ENCODE data around the gene NRIP3. TPM values are rescaled to one million over a fixed set of nuclear protein-coding genes. Genes with fewer than 3 reads are reported as not detected.

The NRIP3 gene
- total and polyA plus RNA-seq, 9 of the 15 experiments (the other 6 are each of a cell fraction or from before 2014, with no cell fraction given): 4.4 to 18.7 (median 11.6) TPM

DNA sequence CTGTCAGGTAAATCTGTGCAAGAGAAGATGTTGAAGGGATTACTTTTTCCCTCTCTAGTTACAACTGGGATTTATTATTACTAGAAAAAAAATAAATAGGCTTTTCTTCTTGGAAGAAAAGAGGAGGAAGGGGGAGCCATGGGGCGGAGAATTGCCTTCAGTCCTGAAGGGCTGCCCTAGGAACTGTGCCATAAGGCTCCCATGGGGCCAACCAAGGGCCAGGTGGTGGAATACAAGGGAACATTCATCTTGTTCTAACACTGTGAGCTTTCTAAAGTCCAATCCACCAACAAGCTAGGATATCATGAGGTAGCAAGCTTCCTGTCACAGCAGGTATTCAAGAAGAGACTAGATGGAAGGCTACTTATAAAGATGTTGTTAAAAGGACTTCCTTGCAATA lies 24.8 kb upstream of the NRIP3 start:
- Histone ChIP-seq H3K27ac (ENCODE audit: extremely low read depth, low read depth, low read length) (no peak overlapping the region), H3K36me3 (ENCODE audit: control insufficient read depth, insufficient read depth, low read length) (no peaks in the 10 kb centered on the region), H3K27me3 (ENCODE audit: control insufficient read depth in 2 of 2, insufficient read depth in 2 of 2, low read length in 2 of 2) (peaks cover 24 to 59% of the 10 kb centered on the region in 2 experiments), H3K9me1 (ENCODE audit: control insufficient read depth, insufficient read depth, low read length) (no peaks in the 10 kb centered on the region), H3K4me3 (no peak overlapping the region), H2AFZ (ENCODE audit: low read depth, low read length) (no peak overlapping the region), H3K4me1 (replicated peaks in 1 of 2; ENCODE audit: control insufficient read depth in 2 of 2, insufficient read depth in 2 of 2, low read length in 2 of 2) (no peaks in the 10 kb centered on the region), H3K4me2 (ENCODE audit: insufficient read depth, low read length) (no peak overlapping the region), H3K9me3 (replicated peaks; ENCODE audit: control insufficient read depth, insufficient read depth, low read depth, low read length) (no peaks in the 10 kb centered on the region), H3K9ac (ENCODE audit: insufficient read depth in 1 of 2, low read depth in 2 of 2, low read length in 2 of 2) (no peak overlapping the region), H3K79me2 (ENCODE audit: control insufficient read depth, insufficient read depth, low read length) (no peaks in the 10 kb centered on the region), H4K20me1 (replicated peaks; ENCODE audit: control insufficient read depth, insufficient read depth, low read length) (no peaks in the 10 kb centered on the region; the same call in 1 of the 2 replicates)
- CTCF ChIA-PET (ENCODE audit: low intra/inter-chr PET ratio): no interaction called here
- TF ChIP-seq HMGN3 (IDR thresholded peaks at IDR 0.05; ENCODE audit: borderline replicate concordance, extremely low read depth, insufficient read length, low read depth, low read length) (no peak), ZNF76 (CRISPR knock-in tag; IDR thresholded peaks at IDR 0.05; ENCODE audit: borderline replicate concordance) (no peak), SOX6 (IDR thresholded peaks at IDR 0.05) (no peak), MCM7 (IDR thresholded peaks at IDR 0.05) (no peak), NR2C2 (CRISPR knock-in tag; IDR thresholded peaks at IDR 0.05) (no peak), NR2C2 (tag; IDR thresholded peaks at IDR 0.05) (no peak), RFX5 (IDR thresholded peaks at IDR 0.05; ENCODE audit: low read depth, low read length) (no peak)
- TF ChIP-seq, protein P1, sequence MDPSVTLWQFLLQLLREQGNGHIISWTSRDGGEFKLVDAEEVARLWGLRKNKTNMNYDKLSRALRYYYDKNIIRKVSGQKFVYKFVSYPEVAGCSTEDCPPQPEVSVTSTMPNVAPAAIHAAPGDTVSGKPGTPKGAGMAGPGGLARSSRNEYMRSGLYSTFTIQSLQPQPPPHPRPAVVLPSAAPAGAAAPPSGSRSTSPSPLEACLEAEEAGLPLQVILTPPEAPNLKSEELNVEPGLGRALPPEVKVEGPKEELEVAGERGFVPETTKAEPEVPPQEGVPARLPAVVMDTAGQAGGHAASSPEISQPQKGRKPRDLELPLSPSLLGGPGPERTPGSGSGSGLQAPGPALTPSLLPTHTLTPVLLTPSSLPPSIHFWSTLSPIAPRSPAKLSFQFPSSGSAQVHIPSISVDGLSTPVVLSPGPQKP (CRISPR knock-in tag; IDR thresholded peaks at IDR 0.05): no peak
- FAIRE-seq (no peak), ATAC-seq (no peak), DNase-seq (ENCODE audit: extremely low read depth in 1 of 4, low spot score in 3 of 4) (no peak)
- in situ Hi-C loops (cut with MboI) (no loop called here), intact Hi-C loops (cut with micrococcal nuclease) (no loop called here)
- POLR2A ChIA-PET: interaction anchor here (0.7 to 1.5 kb wide), 5 partner anchors 9 to 430 kb away, joined by 3 to 4 read pairs (median 3); no protein-coding TSS in a partner anchor
- WGBS (ENCODE audit: insufficient coverage, low coverage, missing lambda C conversion rate): no CpG with 5 or more reads among the region's 1 CpG
- no TSS peak for BruUV-seq (replicated peaks)

Measured in K562 (cell line).